ENCODE results near the gene ARHGEF11. TPM values are rescaled to one million over a fixed set of nuclear protein-coding genes. Genes with fewer than 3 reads are reported as not detected.

Gene ARHGEF11
- total RNA-seq, 1 donor from 2014 or later = 29.1 TPM

DNA sequence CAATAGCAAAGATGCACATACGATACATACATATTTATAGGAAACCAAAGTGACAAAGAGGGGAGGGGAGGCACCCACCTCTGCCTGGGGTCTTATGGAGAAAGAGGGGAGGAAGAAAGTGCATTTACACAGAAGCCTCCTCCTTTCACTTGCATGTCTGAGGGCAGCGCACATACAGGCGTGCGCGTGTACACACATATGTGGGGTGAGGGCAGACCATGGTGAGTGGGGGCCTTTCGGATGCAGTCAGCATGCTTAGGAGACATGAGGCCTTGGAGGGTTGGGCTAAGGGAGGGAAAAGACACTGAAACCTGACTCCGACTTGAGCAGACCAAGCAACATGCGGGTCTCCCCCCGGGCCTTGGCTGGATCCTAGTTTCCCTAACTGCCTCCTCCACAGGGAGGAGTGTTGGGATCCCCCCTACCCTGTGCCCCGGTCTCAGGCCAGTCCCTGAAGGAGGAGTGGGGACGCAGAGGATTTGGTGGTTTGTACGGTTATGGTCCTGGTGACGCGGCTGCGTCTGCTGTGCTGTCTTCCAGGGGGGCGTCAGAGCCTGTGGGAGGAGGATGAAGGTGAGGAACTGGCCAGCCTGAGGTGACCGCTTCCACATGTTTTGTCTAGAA lies 109.9 kb downstream of the ARHGEF11 start:
- peaks cover 52% of the 10 kb centered on the region for H3K36me3 ChIP-seq
- H3K4me3 ChIP-seq = no peak overlapping the region
- TF ChIP-seq, protein P1, sequence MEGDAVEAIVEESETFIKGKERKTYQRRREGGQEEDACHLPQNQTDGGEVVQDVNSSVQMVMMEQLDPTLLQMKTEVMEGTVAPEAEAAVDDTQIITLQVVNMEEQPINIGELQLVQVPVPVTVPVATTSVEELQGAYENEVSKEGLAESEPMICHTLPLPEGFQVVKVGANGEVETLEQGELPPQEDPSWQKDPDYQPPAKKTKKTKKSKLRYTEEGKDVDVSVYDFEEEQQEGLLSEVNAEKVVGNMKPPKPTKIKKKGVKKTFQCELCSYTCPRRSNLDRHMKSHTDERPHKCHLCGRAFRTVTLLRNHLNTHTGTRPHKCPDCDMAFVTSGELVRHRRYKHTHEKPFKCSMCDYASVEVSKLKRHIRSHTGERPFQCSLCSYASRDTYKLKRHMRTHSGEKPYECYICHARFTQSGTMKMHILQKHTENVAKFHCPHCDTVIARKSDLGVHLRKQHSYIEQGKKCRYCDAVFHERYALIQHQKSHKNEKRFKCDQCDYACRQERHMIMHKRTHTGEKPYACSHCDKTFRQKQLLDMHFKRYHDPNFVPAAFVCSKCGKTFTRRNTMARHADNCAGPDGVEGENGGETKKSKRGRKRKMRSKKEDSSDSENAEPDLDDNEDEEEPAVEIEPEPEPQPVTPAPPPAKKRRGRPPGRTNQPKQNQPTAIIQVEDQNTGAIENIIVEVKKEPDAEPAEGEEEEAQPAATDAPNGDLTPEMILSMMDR (IDR thresholded peaks at IDR 0.05; ENCODE audit: borderline replicate concordance) = no peak
- H3K27ac ChIP-seq (replicated peaks) = no peak overlapping the region
- no peaks in the 10 kb centered on the region for H3K27me3 ChIP-seq (ENCODE audit: low read depth)
- peaks cover 3% of the 10 kb centered on the region for H3K4me1 ChIP-seq
- intact Hi-C loops (cut with micrococcal nuclease) = no loop called here
- no peaks in the 10 kb centered on the region for H3K9me3 ChIP-seq (replicated peaks)
- no peak for DNase-seq

DNA sequence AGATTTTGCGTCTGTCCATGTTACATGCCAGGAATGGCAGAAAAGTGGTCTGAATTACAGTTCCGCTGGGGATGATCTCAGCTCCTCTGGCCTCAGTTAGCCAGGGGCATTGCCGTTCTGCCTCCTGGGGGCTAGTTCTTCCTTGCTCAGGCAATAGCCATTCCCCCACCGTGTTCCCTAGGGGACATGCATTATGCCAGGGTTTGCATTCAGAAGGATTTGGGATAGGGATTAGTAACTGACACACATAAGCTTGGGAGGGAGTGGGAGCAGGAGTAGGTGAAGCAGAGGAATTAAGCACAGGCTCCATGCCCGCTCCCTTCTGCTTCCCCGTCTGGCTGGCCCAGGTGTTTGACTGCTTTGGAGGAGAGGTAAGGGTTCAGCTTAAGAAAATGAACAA lies 112.4 kb downstream of the ARHGEF11 start:
- no peak for DNase-seq
- TF ChIP-seq, protein P1 (IDR thresholded peaks at IDR 0.05; ENCODE audit: borderline replicate concordance) = no peak
- Histone ChIP-seq H3K36me3 (peaks cover 27% of the 10 kb centered on the region), H3K4me3 (no peak overlapping the region), H3K9me3 (replicated peaks) (no peaks in the 10 kb centered on the region), H3K4me1 (peaks cover 3% of the 10 kb centered on the region), H3K27me3 (ENCODE audit: low read depth) (peaks cover 15% of the 10 kb centered on the region), H3K27ac (replicated peaks) (no peak overlapping the region)
- intact Hi-C loops (cut with micrococcal nuclease) = no loop called here

DNA sequence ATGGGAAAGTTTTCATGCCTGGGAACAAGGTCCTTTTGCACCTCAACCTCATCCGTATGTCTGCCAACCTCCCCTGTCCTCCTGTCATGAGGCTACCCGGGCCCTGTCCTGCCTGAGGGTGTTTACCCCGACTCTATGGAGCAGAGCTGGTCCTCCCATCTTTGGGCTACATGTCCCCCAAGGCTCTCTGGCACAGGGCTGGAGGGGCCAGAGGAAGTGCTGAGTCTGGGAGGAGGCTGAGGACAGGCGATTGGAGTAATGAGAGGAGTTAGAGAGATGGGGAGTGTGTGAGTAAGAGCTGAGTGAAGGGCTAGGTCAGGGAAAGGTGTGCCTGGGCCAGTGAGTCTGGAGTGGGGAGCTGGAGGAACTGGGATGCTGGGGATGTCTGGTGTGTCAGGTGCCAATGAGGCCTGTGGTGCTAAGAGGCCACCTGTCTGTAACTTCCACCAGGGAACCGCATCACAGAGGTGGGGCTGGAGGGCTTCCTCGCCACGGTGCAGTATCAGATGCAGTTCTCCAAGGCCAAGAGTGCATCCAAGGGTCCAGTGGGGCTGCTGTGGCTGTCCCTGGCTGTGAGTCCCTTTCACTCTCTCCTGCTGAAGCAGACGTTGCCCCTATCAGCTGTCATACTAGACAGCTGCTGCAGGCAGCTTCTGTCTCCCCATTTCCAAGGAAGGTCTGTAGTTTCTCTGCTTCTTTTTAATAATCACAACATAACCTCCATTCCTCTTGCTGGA lies 113.4 kb downstream of the ARHGEF11 start:
- DNase-seq = no peak
- peaks cover 17% of the 10 kb centered on the region for H3K36me3 ChIP-seq
- TF ChIP-seq, protein P1 (IDR thresholded peaks at IDR 0.05; ENCODE audit: borderline replicate concordance) = no peak
- intact Hi-C loops (cut with micrococcal nuclease) = no loop called here
- no peaks in the 10 kb centered on the region for H3K9me3 ChIP-seq (replicated peaks)
- H3K27me3 ChIP-seq (ENCODE audit: low read depth) = peaks cover 25% of the 10 kb centered on the region
- H3K27ac ChIP-seq (replicated peaks) = no peak overlapping the region
- peaks cover 12% of the 10 kb centered on the region for H3K4me1 ChIP-seq
- no peak overlapping the region for H3K4me3 ChIP-seq

GRCh38 chr1:156931211-156931952 lies 114.2 kb downstream of the ARHGEF11 start:
- peak overlapping the region; percentile 14 for H3K4me3 ChIP-seq
- H3K36me3 ChIP-seq = peaks cover 10% of the 10 kb centered on the region
- H3K9me3 ChIP-seq (replicated peaks) = no peaks in the 10 kb centered on the region
- DNase-seq = no peak
- intact Hi-C loops (cut with micrococcal nuclease) = no loop called here
- peaks cover 33% of the 10 kb centered on the region for H3K27me3 ChIP-seq (ENCODE audit: low read depth)
- peaks cover 13% of the 10 kb centered on the region for H3K4me1 ChIP-seq
- H3K27ac ChIP-seq (replicated peaks) = no peak overlapping the region
- TF ChIP-seq, protein P1 (IDR thresholded peaks at IDR 0.05; ENCODE audit: borderline replicate concordance) = no peak

DNA sequence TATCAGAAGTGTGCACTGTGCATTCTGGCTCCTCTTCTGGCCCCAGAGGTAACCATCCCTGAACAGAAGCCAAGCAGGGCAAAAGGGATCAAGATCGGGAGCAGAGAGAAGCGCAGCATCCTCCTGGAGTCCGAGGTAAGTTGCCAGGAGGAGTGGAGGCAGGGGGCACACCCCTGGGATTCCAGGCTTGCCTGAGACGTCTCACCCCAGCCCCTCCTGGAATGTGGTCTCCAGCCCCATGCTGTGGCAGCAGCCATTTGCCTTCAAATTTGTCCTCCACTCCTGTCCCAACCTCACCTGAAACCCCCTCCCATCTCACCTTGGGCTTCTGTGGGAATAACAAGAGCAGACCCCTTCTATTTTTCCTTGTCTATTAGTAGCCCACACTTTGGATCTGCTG lies 115.1 kb downstream of the ARHGEF11 start:
- H3K27ac ChIP-seq (replicated peaks) = no peak overlapping the region
- intact Hi-C loops (cut with micrococcal nuclease) = no loop called here
- H3K36me3 ChIP-seq = peaks cover 4% of the 10 kb centered on the region
- TF ChIP-seq, protein P1 (IDR thresholded peaks at IDR 0.05; ENCODE audit: borderline replicate concordance) = no peak
- no peak overlapping the region for H3K4me3 ChIP-seq
- no peaks in the 10 kb centered on the region for H3K9me3 ChIP-seq (replicated peaks)
- H3K27me3 ChIP-seq (ENCODE audit: low read depth) = peaks cover 42% of the 10 kb centered on the region
- no peak for DNase-seq
- peaks cover 13% of the 10 kb centered on the region for H3K4me1 ChIP-seq
